GM23338 (cell line): Measurements from ENCODE around the gene GPR26.

Experiments used
- CTCF ChIP-seq, 2 experiments: fragments of 200-600 bp in 1 of 2; sonication (generic) in 1 of 2; conservative IDR thresholded peaks; 2 replicates each; pipeline versions ENCODE4 v1.5.1 to v1.6.1; 2016 to 2017; ENCODE audit warnings: antibody characterized with exemption in 2 of 2, low read depth in 2 of 2, mild to moderate bottlenecking in 2 of 2, moderate library complexity in 1 of 2
- EZH2 ChIP-seq: fragments of 200-600 bp; sonication (generic); IDR thresholded peaks from one replicate; pipeline ENCODE4 v1.8.0; 2017; ENCODE audit warnings: antibody characterized with exemption, mild to moderate bottlenecking, low read depth; ENCODE audit not compliant: unreplicated experiment
- POLR2AphosphoS5 ChIP-seq: IDR thresholded peaks from 2 replicates; pipeline ENCODE4 v1.6.1; 2016; ENCODE audit warnings: antibody characterized with exemption, low read depth
- STAT1 ChIP-seq: IDR thresholded peaks from one replicate; pipeline ENCODE4 v1.6.1; 2016; ENCODE audit warnings: antibody characterized with exemption; ENCODE audit not compliant: unreplicated experiment

DNA sequence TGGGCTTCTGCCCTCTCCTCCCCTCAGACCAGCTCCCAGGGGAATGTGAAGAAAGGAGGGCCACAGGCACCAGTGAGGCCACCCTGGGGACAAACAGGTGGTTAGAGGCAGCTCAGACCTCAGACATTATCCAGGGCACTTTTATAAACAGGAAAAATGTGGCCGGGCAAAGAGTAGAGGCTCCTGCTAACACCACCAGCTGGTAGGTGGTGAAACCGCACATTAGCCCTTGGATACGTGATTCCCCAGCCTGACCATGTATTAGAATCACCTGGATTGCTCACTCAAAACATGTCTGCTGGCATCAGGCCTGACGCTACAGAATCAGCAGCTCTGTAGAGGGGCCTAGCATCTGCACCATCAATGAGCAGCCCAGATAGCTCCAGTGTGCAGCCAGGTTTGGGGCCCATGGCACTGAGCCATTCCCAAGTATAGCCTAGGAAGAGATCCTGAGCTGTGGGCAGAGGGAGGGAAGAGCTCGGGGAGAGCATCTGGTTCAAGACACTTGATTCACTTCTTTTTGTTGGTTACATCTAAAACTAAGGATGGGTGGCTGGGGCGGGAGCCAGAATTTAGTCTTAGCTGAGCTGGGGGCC, 37.1 kb downstream of the GPR26 start:
- TF ChIP-seq CTCF (conservative IDR thresholded peaks at IDR 0.05; ENCODE audit: low read depth in 2 of 2) (peak in 1 of 2 experiments; percentile 17; a peak in 1 of 4 replicates), STAT1 (no peak), POLR2AphosphoS5 (no peak), EZH2 (no peak)
